GM18520 (cell line): Measurements from ENCODE around the gene AGBL2.
"Not testable (repeated sequence)": the region's sequence is repeated elsewhere in the genome, so short reads cannot be mapped to it uniquely, and the experiment has no call there.

Experiments
- ATAC-seq: cut with Tn5 transposase; IDR thresholded peaks from one replicate; pipeline ENCODE4 v1.9.1; 2021; ENCODE audit not compliant: unreplicated experiment

Gene AGBL2

GRCh38 chr11:47688991-47689390 lies 26.2 kb downstream of the AGBL2 start:
- ATAC-seq, result no peak

DNA sequence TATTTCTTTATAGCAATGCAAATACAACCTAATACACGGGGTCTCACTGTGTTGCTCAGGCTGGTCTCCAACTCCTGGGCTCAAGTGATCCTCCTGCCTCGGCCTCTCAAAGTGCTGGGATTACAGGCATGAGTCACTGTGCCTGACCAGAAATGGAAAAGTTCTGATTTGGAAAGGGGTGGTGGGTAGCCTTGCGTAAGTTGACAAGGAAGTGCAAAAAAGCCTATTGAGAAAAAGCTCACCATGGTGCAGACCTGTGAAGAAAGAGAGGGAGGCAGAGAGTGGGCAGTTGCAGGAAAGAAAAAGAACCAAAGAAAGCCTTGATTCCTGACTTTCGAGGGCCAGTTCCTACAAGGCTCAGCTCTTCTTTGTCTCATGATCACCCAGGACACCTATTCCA lies 27.1 kb downstream of the AGBL2 start:
- ATAC-seq, result no peak

DNA sequence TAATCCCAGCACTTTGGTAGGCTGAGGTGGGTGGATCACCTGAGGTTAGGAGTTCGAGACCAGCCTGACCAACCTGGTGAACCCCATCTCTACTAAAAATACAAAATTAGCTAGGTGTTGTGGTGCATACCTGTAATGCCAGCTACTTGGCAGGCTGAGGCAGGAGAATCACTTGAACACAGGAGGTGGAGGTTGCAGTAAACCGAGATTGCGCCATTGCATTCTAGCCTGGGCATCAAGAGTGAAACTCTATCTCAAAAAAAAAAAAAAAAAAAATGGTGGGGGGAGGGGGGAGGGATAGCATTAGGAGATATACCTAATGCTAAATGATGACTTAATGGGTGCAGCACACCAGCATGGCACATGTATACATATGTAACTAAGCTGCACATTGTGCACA lies 28.5 kb downstream of the AGBL2 start:
- not testable (repeated sequence) for ATAC-seq

GRCh38 chr11:47686151-47686550 lies 29.0 kb downstream of the AGBL2 start:
- no peak for ATAC-seq

GRCh38 chr11:47675851-47676250 lies 39.3 kb downstream of the AGBL2 start:
- no peak for ATAC-seq

DNA sequence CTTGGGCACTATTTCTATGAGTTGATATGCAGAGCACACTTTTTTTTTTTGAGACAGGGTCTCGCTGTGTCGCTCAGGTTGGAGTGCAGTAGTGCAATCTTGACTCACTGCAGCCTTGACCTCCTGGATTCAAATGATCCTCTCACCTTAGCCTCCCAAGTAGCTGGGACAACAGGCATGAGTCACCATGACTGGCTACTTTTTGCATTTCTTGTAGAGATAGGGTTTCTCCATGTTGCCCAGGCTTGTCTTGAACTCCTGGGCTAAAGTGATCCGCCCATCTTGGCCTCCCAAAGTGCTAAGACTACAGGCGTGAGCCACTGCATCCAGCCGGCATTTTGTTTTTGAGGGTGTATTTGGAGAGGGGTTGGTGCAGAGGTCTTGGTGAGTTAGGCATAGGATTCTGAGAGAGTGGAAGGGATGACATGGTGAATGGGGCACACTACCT lies 42.9 kb downstream of the AGBL2 start:
- ATAC-seq, result no peak

DNA sequence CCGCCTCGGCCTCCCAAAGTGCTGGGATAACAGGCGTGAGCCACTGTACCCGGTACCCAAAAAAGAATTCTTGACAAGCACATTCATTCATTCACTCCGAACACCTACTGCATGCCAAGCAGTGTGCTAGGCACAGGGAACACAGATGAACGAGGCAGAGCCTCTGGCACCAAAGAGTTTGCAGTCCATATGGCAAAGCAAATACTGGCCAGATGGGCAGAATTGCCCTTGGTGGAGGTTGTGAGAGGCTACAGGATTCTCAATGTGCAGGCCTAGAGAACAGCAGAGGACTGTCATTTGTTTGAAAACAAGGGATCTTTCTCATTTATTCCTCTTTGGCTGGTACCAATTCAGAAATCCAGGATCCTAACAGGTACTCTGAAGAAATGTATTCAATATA lies 45.3 kb downstream of the AGBL2 start:
- no peak for ATAC-seq

GRCh38 chr11:47668665-47669064 lies 46.5 kb downstream of the AGBL2 start:
- no peak for ATAC-seq

DNA sequence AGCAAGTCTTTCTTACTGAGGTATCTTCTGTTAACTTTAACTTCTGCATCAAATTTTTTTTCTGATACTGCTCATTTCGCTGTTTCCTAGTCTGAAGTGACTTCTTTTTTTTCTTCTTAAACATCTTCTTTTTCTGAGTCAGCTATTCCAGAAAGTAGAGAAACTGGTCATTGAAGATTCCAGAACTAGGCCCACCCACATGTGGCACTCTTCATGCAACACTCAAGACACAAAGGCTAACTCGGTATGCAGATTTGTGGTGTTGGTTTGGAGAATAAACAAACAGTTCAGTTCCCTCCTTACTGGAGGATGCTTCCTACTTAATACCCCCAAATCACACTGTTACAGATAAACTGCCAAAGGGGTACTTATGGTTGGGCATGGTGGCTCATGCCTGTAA lies 47.6 kb downstream of the AGBL2 start:
- no peak for ATAC-seq

DNA sequence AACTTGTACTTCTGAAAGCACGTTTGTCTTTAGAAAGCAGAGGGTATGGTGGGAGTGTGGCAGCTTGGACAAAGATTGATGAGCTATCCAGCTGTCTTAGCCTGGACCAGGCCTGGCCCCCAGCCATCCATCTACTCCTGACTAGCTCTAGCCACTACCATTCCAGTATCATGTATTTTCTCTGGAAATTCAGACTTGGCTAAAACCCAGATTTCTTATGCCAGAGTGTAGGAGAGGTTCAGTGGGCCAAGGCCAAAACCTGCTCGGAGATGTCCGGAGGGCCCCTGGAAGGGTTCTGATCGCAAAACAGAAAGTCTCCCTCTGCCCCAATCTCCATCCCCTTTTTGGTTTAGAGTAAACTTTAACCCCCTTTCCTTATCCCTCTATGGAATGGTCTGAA lies 48.0 kb downstream of the AGBL2 start:
- no peak for ATAC-seq

DNA sequence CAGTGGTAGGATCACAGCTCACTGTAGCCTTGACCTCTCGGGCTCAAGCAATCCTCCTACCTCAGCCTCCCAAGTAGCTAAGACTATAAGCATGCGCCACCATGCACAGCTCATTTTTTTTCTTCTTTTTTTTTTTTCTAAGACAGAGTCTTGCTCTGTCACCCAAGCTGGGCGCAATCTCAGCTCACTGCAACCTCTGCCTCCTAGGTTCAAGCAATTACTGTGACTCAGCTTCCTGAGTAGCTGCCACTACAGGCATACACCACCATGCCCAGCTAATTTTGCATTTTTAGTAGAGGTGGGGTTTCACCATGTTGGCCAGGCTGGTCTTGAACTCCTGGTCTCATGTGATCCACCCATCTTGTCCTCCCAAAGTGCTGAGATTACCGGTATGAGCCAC lies 50.2 kb downstream of the AGBL2 start:
- ATAC-seq, result not testable (repeated sequence)

DNA sequence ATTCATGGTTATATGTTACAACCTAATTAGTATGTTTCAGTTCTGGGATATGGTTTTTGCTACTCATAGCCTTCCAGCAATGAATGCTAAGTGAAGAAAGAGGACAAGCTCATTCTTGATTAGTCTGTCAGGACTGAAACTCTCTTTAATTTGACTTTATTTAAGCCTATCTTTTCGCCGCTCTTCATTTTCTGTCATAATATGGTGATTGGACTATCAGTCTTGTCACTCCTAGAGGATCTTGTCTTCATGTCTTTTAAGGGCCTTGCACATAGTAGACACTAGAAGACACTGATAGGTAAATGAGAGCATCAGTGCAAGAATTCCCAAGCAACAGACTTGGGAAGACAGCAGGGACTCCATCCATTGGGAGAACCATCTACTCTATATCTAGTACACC lies 53.9 kb downstream of the AGBL2 start:
- no peak for ATAC-seq

DNA sequence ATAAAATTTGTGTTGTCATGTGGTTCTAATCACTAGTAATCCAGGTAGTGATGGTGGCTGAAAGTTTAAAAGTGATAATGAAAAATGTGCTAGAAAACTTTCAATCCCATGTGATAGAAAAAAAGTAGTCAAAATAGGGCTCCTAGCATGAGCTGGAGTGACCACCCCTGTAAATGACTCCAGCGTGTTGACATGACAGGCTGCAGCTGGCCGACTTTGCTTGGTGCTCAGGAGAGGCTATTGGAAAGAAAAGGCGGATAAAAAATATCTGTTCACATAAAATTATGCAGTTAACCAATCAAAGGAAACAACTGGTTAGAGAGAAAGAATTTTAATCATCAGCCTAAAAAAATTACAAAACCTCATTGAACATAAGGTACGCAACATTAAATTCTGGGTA lies 55.9 kb downstream of the AGBL2 start:
- no peak for ATAC-seq

DNA sequence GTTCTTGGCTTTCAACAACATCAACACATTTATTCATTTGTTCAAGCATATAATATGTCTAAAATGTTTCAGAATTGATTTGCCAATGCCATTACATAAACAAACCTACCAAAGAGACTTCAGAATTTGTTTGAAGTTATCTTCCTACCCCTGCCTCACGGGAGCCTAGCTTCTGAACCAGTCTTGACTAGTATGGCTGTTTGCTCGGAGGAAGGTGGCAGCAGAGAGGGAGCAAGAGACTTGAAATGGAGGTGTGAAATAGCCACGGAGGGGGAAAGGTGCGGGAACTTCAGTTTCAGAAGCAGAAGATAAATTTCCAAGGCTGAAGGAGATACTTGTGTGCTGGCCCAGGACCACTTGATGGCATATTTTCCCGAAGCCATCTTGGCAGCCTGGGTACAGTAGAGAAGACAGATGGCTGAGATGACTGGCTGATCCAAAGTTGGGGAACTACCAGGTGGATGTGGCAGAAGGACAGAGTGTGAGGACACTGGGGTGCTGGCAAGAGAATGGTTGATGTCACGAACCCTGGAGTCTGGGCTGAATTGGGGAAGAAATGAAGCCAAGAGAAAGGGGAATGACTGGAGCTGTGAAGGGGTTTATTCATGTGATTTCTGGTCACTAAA lies 58.8 kb downstream of the AGBL2 start:
- no peak for ATAC-seq

DNA sequence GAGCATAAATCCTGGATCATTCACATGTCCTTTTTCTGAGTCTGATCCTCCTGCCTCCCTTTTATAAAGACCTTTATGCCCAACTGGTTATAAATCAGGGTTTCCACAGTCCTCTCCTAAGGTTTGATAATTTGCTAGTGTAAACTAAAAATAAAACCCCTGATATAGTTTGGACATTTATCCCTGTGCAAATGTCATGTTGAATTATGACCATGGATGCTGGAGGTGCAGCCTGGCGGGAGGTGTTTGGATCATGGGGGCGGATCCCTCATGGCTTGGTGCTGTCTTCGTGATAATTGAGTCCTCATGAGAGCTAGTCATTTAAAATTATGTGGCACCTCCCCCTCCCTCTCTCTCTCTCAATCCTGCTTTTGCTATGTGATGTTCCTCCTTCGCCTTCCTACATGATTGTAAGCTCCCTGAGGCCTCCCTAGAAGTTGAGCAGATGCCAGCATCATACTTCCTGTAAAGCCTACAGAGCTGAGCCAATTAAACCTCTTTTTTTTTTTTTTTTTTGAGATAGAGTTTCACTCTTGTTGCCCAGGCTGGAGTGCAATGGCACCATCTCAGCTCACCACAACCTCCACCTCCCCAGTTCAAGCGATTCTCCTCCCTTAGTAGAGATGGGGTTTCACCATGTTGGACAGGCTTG lies 63.2 kb downstream of the AGBL2 start:
- no peak for ATAC-seq

GRCh38 chr11:47649276-47649675 lies 65.9 kb downstream of the AGBL2 start:
- no peak for ATAC-seq

GRCh38 chr11:47646019-47646418 lies 69.2 kb downstream of the AGBL2 start:
- no peak for ATAC-seq

GRCh38 chr11:47645500-47645899 lies 69.7 kb downstream of the AGBL2 start:
- no peak for ATAC-seq

GRCh38 chr11:47642099-47642855 lies 72.9 kb downstream of the AGBL2 start, which contains the start of gene MTCH2:
Gene MTCH2 (minus strand): TSS chr11:47642559. CDS start chr11:47642465, 94 bp downstream.
- peak; percentile 84 for ATAC-seq

DNA sequence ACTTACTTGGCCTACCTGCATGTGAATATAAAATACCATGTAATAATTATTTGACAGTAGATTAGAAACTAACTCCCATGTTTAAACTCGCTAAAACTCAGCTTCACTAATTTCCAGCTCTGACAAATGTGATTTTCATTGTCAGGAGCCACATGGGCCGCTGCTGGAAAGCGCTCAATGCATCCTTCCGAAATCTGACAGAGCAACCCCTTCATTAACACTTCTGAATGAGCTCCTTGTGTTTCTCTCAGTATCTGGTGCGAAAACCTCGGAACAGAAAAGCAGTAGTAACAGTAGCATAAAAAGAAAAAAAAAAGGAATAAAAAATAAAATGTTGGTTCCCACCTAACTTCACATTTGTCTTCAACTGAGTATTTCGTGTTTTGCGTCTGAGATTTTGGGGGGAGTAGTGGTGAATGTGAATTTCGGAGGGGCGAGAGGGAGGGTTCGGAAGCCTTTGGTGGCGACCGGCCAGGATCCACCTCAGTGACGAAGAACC lies 73.5 kb downstream of the AGBL2 start:
- no peak for ATAC-seq

GRCh38 chr11:47640506-47640905 lies 74.7 kb downstream of the AGBL2 start:
- ATAC-seq, result not testable (repeated sequence)

DNA sequence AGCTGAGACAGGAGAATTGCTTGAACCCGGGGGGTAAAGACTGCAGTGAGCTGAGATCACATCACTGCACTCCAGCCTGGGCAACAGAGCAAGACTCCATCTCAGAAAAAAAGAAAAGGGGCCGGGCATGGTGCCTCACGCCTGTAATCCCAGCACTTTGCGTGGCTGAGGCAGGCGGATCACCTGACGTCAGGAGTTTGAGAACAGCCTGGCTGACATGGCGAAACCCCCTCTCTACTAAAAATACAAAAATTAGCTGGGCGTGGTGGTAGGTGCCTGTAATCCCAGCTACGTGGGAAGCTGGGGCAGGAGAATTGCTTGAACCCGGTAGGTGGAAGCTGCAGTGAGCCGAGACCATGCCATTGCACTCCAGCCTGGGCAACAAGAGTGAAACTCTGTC lies 78.8 kb downstream of the AGBL2 start:
- not testable (repeated sequence) for ATAC-seq
